Measurements from ENCODE around the gene C4orf50. TPM values are rescaled to one million over a fixed set of nuclear protein-coding genes. Genes with fewer than 3 reads are reported as not detected.

The C4orf50 gene
- total RNA-seq, 4 donors from 2014 or later: under 0.01 to 0.19 (median 0.09) TPM; not detected in 1

DNA sequence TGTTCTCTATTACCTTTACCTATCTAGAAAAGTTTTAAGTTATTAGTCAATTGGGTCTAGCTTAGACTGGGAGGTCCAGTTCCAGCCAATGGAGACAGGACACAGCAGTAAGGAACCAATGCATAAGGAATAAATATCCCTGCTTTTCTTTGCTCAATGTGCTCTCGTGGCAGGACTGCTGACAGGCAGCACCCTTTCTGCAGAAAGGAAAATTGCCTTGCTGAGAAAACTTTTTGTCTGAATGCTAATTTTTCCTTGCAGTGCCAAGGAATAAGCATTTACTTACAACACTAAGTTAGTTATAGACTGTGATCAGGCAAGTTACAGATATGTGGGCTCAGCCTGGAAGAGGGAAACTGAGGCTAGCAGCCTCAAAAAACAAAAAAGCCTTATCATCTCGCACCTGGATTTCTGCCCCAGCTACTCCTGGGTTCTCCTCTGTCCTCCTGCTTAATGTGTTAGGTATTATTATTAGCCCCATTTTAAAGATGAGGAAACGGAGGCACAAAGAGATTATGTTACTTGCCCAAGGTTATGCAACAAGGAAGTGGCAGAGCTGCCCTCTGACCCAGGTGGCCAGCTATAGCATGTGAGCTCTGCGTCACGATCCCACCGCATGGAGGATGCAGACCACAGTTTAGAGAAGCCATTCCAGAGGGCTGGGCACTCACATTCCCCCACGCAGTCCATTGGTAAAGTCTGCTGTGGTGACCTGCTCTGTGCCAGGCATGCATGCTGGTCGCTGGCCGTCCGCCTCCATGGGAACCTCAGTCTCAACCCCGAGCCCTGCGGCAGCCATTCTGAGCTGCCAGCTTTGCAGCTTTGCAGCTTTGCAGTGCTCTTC is 40.5 kb upstream of the C4orf50 start:
- no peak for DNase-seq (ENCODE audit: low spot score)
- no peak for ATAC-seq (ENCODE audit: low FRiP score)
- TF ChIP-seq, protein P1, sequence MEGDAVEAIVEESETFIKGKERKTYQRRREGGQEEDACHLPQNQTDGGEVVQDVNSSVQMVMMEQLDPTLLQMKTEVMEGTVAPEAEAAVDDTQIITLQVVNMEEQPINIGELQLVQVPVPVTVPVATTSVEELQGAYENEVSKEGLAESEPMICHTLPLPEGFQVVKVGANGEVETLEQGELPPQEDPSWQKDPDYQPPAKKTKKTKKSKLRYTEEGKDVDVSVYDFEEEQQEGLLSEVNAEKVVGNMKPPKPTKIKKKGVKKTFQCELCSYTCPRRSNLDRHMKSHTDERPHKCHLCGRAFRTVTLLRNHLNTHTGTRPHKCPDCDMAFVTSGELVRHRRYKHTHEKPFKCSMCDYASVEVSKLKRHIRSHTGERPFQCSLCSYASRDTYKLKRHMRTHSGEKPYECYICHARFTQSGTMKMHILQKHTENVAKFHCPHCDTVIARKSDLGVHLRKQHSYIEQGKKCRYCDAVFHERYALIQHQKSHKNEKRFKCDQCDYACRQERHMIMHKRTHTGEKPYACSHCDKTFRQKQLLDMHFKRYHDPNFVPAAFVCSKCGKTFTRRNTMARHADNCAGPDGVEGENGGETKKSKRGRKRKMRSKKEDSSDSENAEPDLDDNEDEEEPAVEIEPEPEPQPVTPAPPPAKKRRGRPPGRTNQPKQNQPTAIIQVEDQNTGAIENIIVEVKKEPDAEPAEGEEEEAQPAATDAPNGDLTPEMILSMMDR (IDR thresholded peaks at IDR 0.05): no peak

DNA sequence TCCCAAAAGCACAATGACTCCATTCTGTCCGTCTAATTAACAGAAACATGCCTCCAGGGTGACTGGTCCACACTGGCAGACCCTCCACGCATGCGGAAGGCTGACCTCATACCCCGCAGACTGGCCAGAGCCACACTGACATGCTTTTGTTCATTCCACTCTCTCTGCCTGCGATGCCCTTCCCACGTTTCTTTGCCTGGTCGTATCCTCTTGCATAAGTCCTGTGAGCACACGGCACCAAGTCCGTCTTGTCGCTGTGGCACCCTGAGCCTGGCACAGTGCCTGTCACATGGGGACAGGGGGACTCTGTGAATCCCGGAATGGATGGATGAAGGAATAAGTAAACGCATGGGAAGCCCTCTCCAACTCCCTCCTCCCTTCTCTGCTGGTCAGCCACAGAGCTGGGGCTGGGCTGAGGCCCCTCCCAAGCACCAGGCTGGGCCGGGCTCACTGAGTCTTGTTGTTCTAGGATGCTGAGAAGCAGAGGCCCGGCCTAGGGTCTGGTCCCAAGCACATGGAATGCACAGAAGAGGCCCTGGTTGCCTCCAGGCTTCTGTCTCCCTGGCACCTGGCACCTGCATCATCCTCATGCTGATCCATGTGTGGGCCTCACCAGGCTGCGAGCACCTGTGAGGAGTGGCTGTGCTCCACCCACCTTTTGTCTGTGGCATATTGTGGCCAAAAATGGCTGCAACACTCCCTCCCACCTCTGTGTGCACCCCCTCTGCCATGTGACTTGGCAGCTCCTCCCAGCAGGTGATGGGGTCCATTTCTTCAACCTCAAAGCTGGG is 38.9 kb upstream of the C4orf50 start:
- DNase-seq (ENCODE audit: low spot score) (no peak), ATAC-seq (ENCODE audit: low FRiP score) (no peak)
- TF ChIP-seq, protein P1 (IDR thresholded peaks at IDR 0.05): no peak

DNA sequence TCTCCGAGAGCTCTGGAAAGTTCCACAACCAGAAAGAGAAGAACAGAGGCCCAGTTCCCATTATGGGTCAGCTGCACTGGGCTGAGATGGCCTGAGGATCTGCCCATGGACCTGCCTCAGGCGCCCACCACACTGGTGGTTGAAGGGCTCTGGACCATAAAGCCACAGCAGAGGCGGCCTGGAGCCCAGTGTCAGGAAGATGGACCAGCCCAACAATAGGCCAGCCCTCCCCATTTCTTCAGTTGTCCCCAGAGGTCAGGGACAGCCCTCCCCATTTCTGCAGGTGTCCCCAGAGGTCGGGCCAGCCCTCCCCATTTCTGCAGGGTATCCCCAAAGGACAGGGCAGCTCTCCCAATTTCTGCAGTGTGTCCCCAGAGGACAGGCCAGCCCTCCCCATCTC is 37.2 kb upstream of the C4orf50 start:
- DNase-seq (ENCODE audit: low spot score) (no peak), ATAC-seq (ENCODE audit: low FRiP score) (no peak)
- TF ChIP-seq, protein P1 (IDR thresholded peaks at IDR 0.05): no peak

DNA sequence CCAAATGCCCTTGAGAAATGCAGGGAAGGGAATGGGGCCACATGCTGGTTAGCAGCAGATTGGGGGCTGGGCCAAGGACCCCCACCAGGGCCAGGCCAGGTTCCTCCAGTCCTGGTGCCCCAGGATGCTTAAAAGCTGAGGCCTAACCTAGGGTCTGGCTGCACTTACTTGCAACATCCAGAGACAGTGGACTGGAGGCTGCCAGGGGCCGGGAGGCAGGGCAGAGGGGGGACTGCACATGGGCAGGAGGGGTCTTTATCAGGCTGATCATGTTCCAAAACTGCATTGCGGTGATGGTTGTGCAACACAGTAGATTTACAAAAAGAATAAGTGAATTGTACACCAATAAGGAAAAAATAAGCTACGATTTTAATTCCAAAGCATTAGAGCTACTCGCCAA is 36.8 kb upstream of the C4orf50 start:
- TF ChIP-seq, protein P1 (IDR thresholded peaks at IDR 0.05): no peak
- no peak for DNase-seq (ENCODE audit: low spot score)
- ATAC-seq (ENCODE audit: low FRiP score): no peak

DNA sequence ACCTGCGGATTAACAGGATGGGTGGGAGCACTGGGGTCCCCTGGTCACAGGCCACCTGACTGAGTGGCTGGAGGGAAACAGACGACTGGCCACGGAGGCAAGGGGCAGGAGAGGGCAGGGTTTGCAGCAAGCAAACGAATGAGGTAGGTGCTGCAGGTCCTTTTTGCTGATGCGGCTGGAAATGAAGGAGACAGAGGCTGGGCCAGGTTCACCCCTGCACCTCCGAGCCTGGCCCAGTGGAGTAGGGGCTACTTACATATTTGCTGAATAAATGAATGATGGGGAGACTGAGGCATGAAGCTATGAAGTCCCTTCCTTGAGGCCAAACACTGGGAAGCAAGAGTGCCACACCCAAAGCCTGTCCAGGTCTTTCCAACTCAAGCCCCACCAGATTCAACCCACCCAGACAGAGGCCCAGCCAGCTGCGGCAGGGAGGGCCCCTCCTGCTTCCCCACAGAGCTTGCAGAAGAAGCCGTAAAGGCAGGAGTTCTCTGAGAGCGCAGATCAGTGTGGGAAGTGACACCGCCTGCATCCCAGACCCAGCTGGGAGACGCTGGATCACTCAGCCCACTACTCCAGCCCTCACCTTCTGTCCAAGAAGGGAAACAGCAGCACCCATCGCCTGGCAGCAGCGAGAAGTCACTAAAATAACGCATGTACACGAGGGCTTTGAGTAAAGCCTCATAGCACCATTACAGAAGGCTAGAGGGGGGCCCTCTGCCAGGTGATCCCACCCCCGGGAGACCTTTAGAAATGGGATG is 36.1 kb upstream of the C4orf50 start:
- ATAC-seq (ENCODE audit: low FRiP score) (no peak), DNase-seq (ENCODE audit: low spot score) (no peak)
- TF ChIP-seq, protein P1 (IDR thresholded peaks at IDR 0.05): no peak

DNA sequence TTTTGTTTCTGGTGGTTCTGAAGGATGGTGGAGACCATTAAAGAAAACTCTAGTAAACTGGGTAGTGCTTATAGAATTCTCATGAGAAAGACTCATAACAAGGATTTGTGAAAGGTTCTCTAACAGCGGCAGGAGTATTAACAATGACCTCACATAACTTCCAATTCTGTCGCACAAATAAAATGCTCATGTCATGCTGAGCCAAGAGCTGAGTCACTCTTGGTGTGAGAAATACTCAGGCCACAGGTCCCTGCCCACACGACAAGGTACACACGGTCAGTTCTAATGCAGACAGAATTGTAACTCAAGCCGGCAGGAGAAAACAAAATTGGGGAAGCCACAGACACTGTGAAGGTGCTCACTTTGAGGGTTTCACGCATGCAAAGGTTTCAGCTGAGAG is 34.4 kb upstream of the C4orf50 start:
- no peak for DNase-seq (ENCODE audit: low spot score)
- ATAC-seq (ENCODE audit: low FRiP score): no peak
- TF ChIP-seq, protein P1 (IDR thresholded peaks at IDR 0.05): no peak
